Caco-2 (cell line): ENCODE results near the gene MAST4. TPM values are rescaled to one million over a fixed set of nuclear protein-coding genes. Genes with fewer than 3 reads are reported as not detected.

Experiments used
- BruUV-seq: library from RNA; stranded (reverse); fragments of 400-500 nt; replicated peaks from 2 replicates; lab custom pipeline; 2021; lab: Mats Ljungman, UMichigan
- CTCF ChIA-PET: fragments of 300-600 bp; sonication (Branson Sonifier 250); formaldehyde crosslinking; loops from one replicate; lab custom pipeline; 2022; ENCODE audit warnings: antibody characterized with exemption; lab: Charles Lee
- POLR2A ChIA-PET: fragments of 300-600 bp; sonication (Branson Sonifier 250); formaldehyde crosslinking; loops from one replicate; lab custom pipeline; 2022; ENCODE audit warnings: antibody characterized with exemption; lab: Charles Lee
- DNase-seq, 2 experiments: peaks; one replicate each; pipeline versions ENCODE4 v3.0.0 to v3.0.0-alpha.2; 2020 to 2022
- H3K27me3 ChIP-seq: replicated peaks from 2 replicates; pipeline ENCODE4 v1.6.0; 2011; ENCODE audit warnings: low read length; ENCODE audit not compliant: control insufficient read depth, insufficient read depth
- H3K36me3 ChIP-seq: 2 replicates; pipeline ENCODE4 v1.5.1; 2011; ENCODE audit warnings: low read length; ENCODE audit not compliant: control insufficient read depth, insufficient read depth
- H3K4me1 ChIP-seq: fragments of 250-450 bp; sonication (Bioruptor Pico); 2 replicates; pipeline ENCODE4 v1.5.1; 2020; ENCODE audit warnings: mild to moderate bottlenecking
- H3K4me3 ChIP-seq: 2 replicates; pipeline ENCODE4 v1.5.1; 2011; ENCODE audit warnings: low read depth, mild to moderate bottlenecking, control low read depth, low read length
- H3K9me3 ChIP-seq: fragments of 250-450 bp; sonication (Bioruptor Pico); 2 replicates; pipeline ENCODE4 v1.5.1; 2020; ENCODE audit warnings: mild to moderate bottlenecking, moderate library complexity
- H3K27ac Mint-ChIP-seq: one replicate; pipeline ENCODE4 v1.8.0; 2022; ENCODE audit warnings: mixed read lengths; ENCODE audit not compliant: unreplicated experiment
- H3K27me3 Mint-ChIP-seq: one replicate; pipeline ENCODE4 v1.8.0; 2022; ENCODE audit warnings: mixed read lengths; ENCODE audit not compliant: insufficient read depth, unreplicated experiment
- H3K36me3 Mint-ChIP-seq: one replicate; pipeline ENCODE4 v1.8.0; 2022; ENCODE audit warnings: mild to moderate bottlenecking, mixed read lengths; ENCODE audit not compliant: insufficient read depth, unreplicated experiment
- H3K4me1 Mint-ChIP-seq: one replicate; pipeline ENCODE4 v1.8.0; 2022; ENCODE audit warnings: low read depth, mixed read lengths; ENCODE audit not compliant: unreplicated experiment
- H3K4me3 Mint-ChIP-seq: one replicate; pipeline ENCODE4 v1.8.0; 2022; ENCODE audit warnings: mild to moderate bottlenecking, moderate library complexity, mixed read lengths; ENCODE audit not compliant: unreplicated experiment
- H3K9me3 Mint-ChIP-seq: one replicate; pipeline ENCODE4 v1.8.0; 2022; ENCODE audit warnings: mixed read lengths; ENCODE audit not compliant: unreplicated experiment
- intact Hi-C: fragments of 100-400 bp; cut with micrococcal nuclease; formaldehyde crosslinking; loops from one replicate; pipeline ENCODE4 v1.10.0; 2022; ENCODE audit not compliant: unreplicated experiment
- total RNA-seq: library from RNA; stranded (reverse); gene quantifications from 2 replicates; pipeline ENCODE4 v1.2.3, GENCODE V29; 2022
- TF ChIP-seq, protein P1 (sequence below), 2 experiments: fragments of 200-600 bp in 1 of 2; IDR thresholded peaks; 1 replicate in 1 of 2; 2 replicates in 1 of 2; pipeline versions ENCODE4 v1.5.1 to v1.8.0; 2011 to 2022; ENCODE audit warnings: antibody characterized with exemption in 1 of 2, control low read depth in 1 of 2, inconsistent platforms in 1 of 2, low read depth in 1 of 2, low read length in 1 of 2, mild to moderate bottlenecking in 1 of 2, moderate library complexity in 1 of 2; ENCODE audit not compliant: insufficient read depth in 1 of 2, severe bottlenecking in 1 of 2, unreplicated experiment in 1 of 2

The MAST4 gene
- total RNA-seq, 1 experiment from 2014 or later: 17.8 TPM

DNA sequence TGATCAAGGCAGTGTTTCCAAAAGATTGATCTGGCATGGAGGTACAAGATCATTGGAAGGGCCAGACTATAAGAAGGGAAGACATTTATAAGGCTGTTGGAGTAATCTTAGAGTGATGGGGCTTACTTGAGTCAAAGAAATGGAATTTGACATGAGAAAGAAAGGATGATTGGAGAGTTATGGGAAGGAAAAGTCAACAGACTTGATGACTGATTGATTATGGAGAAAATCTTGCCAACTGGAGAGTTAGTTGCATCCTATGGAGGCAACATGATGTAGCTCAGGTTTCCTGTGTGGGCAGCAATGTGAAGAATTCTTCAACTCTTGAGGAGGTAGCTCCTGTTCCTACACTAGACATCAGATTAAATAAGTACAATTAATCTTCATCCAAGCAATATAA, 10.9 kb upstream of the MAST4 start:
- no peaks in the 10 kb centered on the region for H3K4me1 ChIP-seq
- no peaks in the 10 kb centered on the region for H3K9me3 ChIP-seq
- no peaks in the 10 kb centered on the region for H3K9me3 Mint-ChIP-seq
- no peaks in the 10 kb centered on the region for H3K36me3 ChIP-seq
- intact Hi-C loops: no loop called here
- DNase-seq: no peak
- H3K27me3 ChIP-seq: no peaks in the 10 kb centered on the region
- ChIA-PET CTCF (no interaction called here), POLR2A (no interaction called here)
- H3K4me1 Mint-ChIP-seq: no peaks in the 10 kb centered on the region
- BruUV-seq: no TSS peak
- H3K36me3 Mint-ChIP-seq: no peaks in the 10 kb centered on the region
- no peak overlapping the region for H3K4me3 Mint-ChIP-seq
- no peak overlapping the region for H3K4me3 ChIP-seq
- TF ChIP-seq, protein P1, sequence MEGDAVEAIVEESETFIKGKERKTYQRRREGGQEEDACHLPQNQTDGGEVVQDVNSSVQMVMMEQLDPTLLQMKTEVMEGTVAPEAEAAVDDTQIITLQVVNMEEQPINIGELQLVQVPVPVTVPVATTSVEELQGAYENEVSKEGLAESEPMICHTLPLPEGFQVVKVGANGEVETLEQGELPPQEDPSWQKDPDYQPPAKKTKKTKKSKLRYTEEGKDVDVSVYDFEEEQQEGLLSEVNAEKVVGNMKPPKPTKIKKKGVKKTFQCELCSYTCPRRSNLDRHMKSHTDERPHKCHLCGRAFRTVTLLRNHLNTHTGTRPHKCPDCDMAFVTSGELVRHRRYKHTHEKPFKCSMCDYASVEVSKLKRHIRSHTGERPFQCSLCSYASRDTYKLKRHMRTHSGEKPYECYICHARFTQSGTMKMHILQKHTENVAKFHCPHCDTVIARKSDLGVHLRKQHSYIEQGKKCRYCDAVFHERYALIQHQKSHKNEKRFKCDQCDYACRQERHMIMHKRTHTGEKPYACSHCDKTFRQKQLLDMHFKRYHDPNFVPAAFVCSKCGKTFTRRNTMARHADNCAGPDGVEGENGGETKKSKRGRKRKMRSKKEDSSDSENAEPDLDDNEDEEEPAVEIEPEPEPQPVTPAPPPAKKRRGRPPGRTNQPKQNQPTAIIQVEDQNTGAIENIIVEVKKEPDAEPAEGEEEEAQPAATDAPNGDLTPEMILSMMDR (IDR thresholded peaks at IDR 0.05; ENCODE audit: insufficient read depth in 1 of 2, low read depth in 1 of 2, low read length in 1 of 2, severe bottlenecking in 1 of 2, unreplicated experiment in 1 of 2): no peak
- H3K27ac Mint-ChIP-seq: no peak overlapping the region
- H3K27me3 Mint-ChIP-seq: peaks cover 12% of the 10 kb centered on the region

- ChIA-PET CTCF (no interaction called here), POLR2A (no interaction called here)
- Mint-ChIP-seq H3K36me3 (no peaks in the 10 kb centered on the region), H3K27ac (no peak overlapping the region), H3K9me3 (no peaks in the 10 kb centered on the region), H3K4me3 (no peak overlapping the region), H3K27me3 (peaks cover 16% of the 10 kb centered on the region), H3K4me1 (no peaks in the 10 kb centered on the region)
- Histone ChIP-seq H3K36me3 (no peaks in the 10 kb centered on the region), H3K9me3 (no peaks in the 10 kb centered on the region), H3K4me1 (no peaks in the 10 kb centered on the region), H3K4me3 (no peak overlapping the region), H3K27me3 (no peaks in the 10 kb centered on the region; the same call in 1 of the 2 replicates)
- no peak for DNase-seq
- no TSS peak for BruUV-seq
- intact Hi-C loops: no loop called here
- TF ChIP-seq, protein P1 (IDR thresholded peaks at IDR 0.05; ENCODE audit: insufficient read depth in 1 of 2, low read depth in 1 of 2, low read length in 1 of 2, severe bottlenecking in 1 of 2, unreplicated experiment in 1 of 2): no peak
Measured at GRCh38 chr5:66587771-66588170, 8.4 kb upstream of the MAST4 start.

GRCh38 chr5:66596636-66597182, 516 bp downstream of the MAST4 start:
- POLR2A ChIA-PET: no interaction called here
- no TSS peak for BruUV-seq
- H3K27me3 ChIP-seq: peaks cover 5% of the 10 kb centered on the region
- no peaks in the 10 kb centered on the region for H3K9me3 ChIP-seq
- H3K4me3 Mint-ChIP-seq: peak overlapping the region; percentile 78
- H3K36me3 Mint-ChIP-seq: no peaks in the 10 kb centered on the region
- peaks cover 32% of the 10 kb centered on the region for H3K27me3 Mint-ChIP-seq
- peak overlapping the region; percentile 61 for H3K4me3 ChIP-seq
- CTCF ChIA-PET: interaction anchor here (1.4 kb wide), 1 partner anchor 145 kb away, joined by 5 read pairs; no protein-coding TSS in a partner anchor
- TF ChIP-seq, protein P1 (IDR thresholded peaks at IDR 0.05; ENCODE audit: insufficient read depth in 1 of 2, low read depth in 1 of 2, low read length in 1 of 2, severe bottlenecking in 1 of 2, unreplicated experiment in 1 of 2): no peak
- H3K4me1 Mint-ChIP-seq: no peaks in the 10 kb centered on the region
- peaks cover 13% of the 10 kb centered on the region for H3K4me1 ChIP-seq
- no peak overlapping the region for H3K27ac Mint-ChIP-seq
- peak in 1 of 2 experiments; percentile 22 for DNase-seq
- H3K9me3 Mint-ChIP-seq: no peaks in the 10 kb centered on the region
- intact Hi-C loops: loop anchor here (2.0 to 5.0 kb wide), 2 partner anchors 161 to 290 kb away; no protein-coding TSS in a partner anchor
- H3K36me3 ChIP-seq: no peaks in the 10 kb centered on the region
